ENCODE results near the gene ZFPM1.

DNA sequence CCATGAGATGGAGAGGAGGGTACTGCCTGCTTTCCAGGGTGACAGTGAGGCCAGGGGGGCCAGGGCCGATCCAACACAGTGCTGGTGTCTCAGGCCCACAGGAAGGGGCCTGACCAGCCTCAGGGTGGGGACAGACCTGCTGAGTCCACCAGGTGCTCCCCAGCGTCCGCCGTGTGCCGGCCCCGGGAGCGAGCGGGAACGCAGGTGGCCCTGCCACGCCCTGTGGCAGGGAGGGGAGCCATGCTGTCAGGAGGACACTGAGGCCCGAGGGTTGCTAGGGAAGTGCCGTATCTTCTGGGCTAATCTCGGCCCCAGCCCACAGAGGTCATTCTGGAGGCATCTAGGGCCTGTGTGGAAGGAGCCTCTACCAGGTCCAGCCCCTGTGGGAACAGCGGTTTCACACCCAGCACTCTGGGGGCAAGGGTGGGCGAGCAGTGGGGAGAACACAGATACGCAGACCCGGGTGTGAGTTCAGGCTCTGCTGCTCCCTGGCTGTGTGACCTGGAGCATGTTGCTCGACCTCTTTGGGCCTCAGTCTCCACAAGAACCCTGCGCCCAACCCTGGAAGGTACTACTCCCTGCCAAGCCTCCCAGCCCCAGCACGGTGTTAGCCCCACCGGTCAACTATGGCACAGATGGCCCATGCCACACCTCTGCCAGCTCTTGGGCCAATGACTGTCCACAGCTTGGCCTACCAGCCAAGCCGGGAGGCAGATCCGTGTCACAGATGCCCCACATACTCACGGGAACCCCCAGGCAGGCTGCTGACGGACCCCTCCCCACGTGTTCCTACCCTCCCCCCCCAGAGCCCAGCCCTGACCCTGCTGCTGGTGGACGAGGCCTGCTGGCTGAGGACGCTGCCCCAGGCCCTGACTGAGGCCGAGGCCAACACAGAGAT lies 73.2 kb downstream of the ZFPM1 start:
- TF ChIP-seq ZNF274 (IDR thresholded peaks at IDR 0.05; ENCODE audit: low read depth, low read length): no peak
- no peak for TF ChIP-seq YY1 (IDR thresholded peaks at IDR 0.05; ENCODE audit: insufficient read depth, insufficient read length)
